AG04450 (cell line): ENCODE measurements around the gene RAB11FIP4. TPM values are rescaled to one million over a fixed set of nuclear protein-coding genes. Genes with fewer than 3 reads are reported as not detected.
A peak's percentile ranks its signal among the peaks of the same experiment; 100 is the strongest.

ENCODE experiments used
- CTCF ChIA-PET: fragments of 300-600, 350-600 bp; formaldehyde crosslinking; extraction: SDS; loops from one replicate; lab custom pipeline; 2022; ENCODE audit warnings: antibody characterized with exemption, inconsistent platforms; lab: Charles Lee
- POLR2A ChIA-PET: fragments of 350-600 bp; formaldehyde crosslinking; extraction: SDS; loops from one replicate; lab custom pipeline; 2021; ENCODE audit warnings: antibody characterized with exemption, inconsistent platforms; lab: Yijun Ruan, JAX
- DNase-seq: peaks from one replicate; pipeline ENCODE4 v3.0.0-alpha.2; 2011; ENCODE audit warnings: low read depth, low spot score
- H3K27ac ChIP-seq: one replicate; pipeline ENCODE4 v1.5.1; 2012; ENCODE audit warnings: low read depth, low read length, control low read depth
- H3K27me3 ChIP-seq: one replicate; pipeline ENCODE4 v1.6.0; 2012; ENCODE audit warnings: low read length; ENCODE audit not compliant: control insufficient read depth, insufficient read depth
- H3K4me3 ChIP-seq: 2 replicates; pipeline ENCODE4 v1.5.1; 2011; ENCODE audit warnings: mild to moderate bottlenecking, low read depth, low read length, control low read depth
- H3K9me3 ChIP-seq: 2 replicates; pipeline ENCODE4 v1.5.1; 2012; ENCODE audit warnings: low read length; ENCODE audit not compliant: control insufficient read depth, insufficient read depth
- CTCF ChIP-seq: IDR thresholded peaks from 2 replicates; pipeline ENCODE4 v1.5.1; 2011; ENCODE audit warnings: low read depth, low read length, control low read depth, inconsistent platforms
- polyA plus RNA-seq: library from polyadenylated mRNA; depleted of rRNA; stranded (reverse); fragments of >200 nt; gene quantifications from 2 replicates; pipeline ENCODE4 v1.2.3, GENCODE V29; 2011

RAB11FIP4 gene
- polyA plus RNA-seq, 1 experiment = 0.58 TPM

GRCh38 chr17:31573861-31574260 lies 182.4 kb downstream of the RAB11FIP4 start:
- Histone ChIP-seq H3K27ac (no peak overlapping the region), H3K9me3 (no peaks in the 10 kb centered on the region), H3K4me3 (no peak overlapping the region), H3K27me3 (no peaks in the 10 kb centered on the region)
- TF ChIP-seq CTCF = no peak
- DNase-seq = no peak
- CTCF ChIA-PET = no interaction called here
- POLR2A ChIA-PET = no interaction called here

DNA sequence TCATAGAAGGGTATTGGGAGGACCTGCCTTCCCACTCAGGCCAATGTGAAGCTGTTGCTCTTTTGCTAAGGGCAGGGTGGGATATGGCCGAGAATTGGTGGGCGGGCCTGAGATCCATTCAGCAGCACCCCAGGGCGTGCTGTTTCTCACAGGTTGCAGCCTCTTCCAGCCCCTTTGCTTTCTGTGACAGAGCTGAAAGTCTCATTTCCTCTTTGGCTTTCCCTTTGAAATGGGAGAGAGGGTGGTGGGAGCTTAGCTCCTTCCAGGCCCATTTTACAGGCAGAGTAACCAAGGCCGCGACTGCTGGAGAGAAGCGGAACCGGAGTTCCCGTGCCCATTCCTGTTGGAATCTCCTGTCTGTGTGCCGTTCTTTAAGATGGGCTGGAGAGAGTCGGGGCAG lies 183.0 kb downstream of the RAB11FIP4 start:
- CTCF ChIA-PET = interaction anchor here (0.8 kb wide), 1 partner anchor 268 kb away, joined by 3 read pairs; no protein-coding TSS in a partner anchor
- no peak for TF ChIP-seq CTCF
- Histone ChIP-seq H3K27me3 (no peaks in the 10 kb centered on the region), H3K9me3 (no peaks in the 10 kb centered on the region), H3K27ac (no peak overlapping the region), H3K4me3 (no peak overlapping the region)
- POLR2A ChIA-PET = no interaction called here
- DNase-seq = no peak

DNA sequence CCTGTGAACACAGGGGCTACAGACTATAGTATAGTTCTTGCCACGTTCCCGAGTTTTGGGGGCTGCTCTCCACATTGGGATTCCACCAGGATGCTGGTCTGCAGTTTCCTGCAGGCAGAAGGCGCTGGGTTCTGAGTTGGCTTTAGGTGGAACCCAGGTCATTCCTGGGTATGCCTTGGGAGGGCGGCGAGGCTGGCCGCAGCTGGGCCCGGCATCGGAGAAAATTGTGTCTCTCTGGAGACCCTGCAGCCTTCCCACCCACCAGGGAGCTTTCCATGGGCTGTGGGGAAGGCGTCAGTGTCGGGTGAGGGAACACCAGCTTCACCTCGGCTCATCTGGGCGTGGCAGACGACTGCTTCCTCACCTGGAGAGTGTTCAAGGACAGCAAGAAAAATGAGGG lies 183.6 kb downstream of the RAB11FIP4 start:
- ChIA-PET POLR2A (no interaction called here), CTCF (interaction anchor here (0.8 kb wide), 1 partner anchor 267 kb away, joined by 3 read pairs; no protein-coding TSS in a partner anchor)
- H3K27ac ChIP-seq = no peak overlapping the region

GRCh38 chr17:31579265-31579664 lies 187.8 kb downstream of the RAB11FIP4 start:
- CTCF ChIA-PET = no interaction called here
- DNase-seq = no peak
- POLR2A ChIA-PET = no interaction called here
- H3K27ac ChIP-seq = peak overlapping the region; percentile 31
- no peak overlapping the region for H3K4me3 ChIP-seq
- no peaks in the 10 kb centered on the region for H3K9me3 ChIP-seq
- H3K27me3 ChIP-seq = no peaks in the 10 kb centered on the region
- TF ChIP-seq CTCF = no peak

More for the DNA sequence above, 183.6 kb downstream of the RAB11FIP4 start:
- Histone ChIP-seq H3K4me3 (no peak overlapping the region), H3K9me3 (no peaks in the 10 kb centered on the region), H3K27me3 (no peaks in the 10 kb centered on the region)
- DNase-seq = no peak
- no peak for TF ChIP-seq CTCF

DNA sequence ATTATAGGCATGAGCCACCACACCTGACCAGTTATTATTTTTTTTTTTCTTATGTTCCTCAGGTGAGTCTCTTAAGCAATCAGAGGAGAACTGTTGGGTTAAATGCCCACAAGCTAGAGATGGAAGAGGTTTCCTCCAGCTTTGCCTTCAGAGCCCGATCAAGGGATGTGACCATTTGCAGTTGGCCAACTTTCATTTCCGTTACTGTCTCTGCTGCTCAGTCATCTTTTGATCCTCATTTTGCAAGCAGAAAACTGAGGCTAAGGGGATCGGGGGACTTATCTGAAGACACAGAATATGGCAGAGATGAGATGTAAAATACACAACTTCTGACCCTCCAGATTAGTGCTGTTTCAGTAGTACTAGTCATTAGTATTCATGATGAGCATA lies 188.8 kb downstream of the RAB11FIP4 start:
- Histone ChIP-seq H3K27ac (peak overlapping the region; percentile 90), H3K27me3 (no peaks in the 10 kb centered on the region), H3K4me3 (no peak overlapping the region), H3K9me3 (no peaks in the 10 kb centered on the region)
- DNase-seq = no peak
- ChIA-PET CTCF (no interaction called here), POLR2A (interaction anchor here (1.1 to 1.9 kb wide), 3 partner anchors 13 to 19 kb away, joined by 5 to 9 read pairs (median 6); no protein-coding TSS in a partner anchor)
- no peak for TF ChIP-seq CTCF
